Smooth muscle cell (in vitro differentiated cells): ENCODE data around the gene TMEM212. TPM values are rescaled to one million over a fixed set of nuclear protein-coding genes. Genes with fewer than 3 reads are reported as not detected.

Experiments used
- DNase-seq: peaks from one replicate; lab custom pipeline; 2025; ENCODE audit not compliant: unreplicated experiment; lab: John Stamatoyannopoulos, UW
- H2AFZ ChIP-seq: fragments of 200-600 bp; sonication (generic); 2 replicates; pipeline ENCODE4 v1.6.0; 2016; ENCODE audit warnings: antibody characterized with exemption, low read depth, mild to moderate bottlenecking
- H3F3A ChIP-seq: fragments of 200-600 bp; sonication (generic); 2 replicates; pipeline ENCODE4 v1.6.0; 2017; ENCODE audit warnings: antibody characterized with exemption, low read depth
- H3K27ac ChIP-seq: fragments of 200-600 bp; sonication (generic); 2 replicates; pipeline ENCODE4 v1.5.1; 2016; ENCODE audit warnings: low read depth, mild to moderate bottlenecking
- H3K27me3 ChIP-seq: fragments of 200-600 bp; sonication (generic); 2 replicates; pipeline ENCODE4 v1.6.1; 2016; ENCODE audit warnings: low read depth, mild to moderate bottlenecking
- H3K36me3 ChIP-seq: fragments of 200-600 bp; sonication (generic); 2 replicates; pipeline ENCODE4 v1.5.1; 2016; ENCODE audit warnings: low read depth
- H3K4me1 ChIP-seq: fragments of 200-600 bp; sonication (generic); 2 replicates; pipeline ENCODE4 v1.5.1; 2016; ENCODE audit warnings: low read depth
- H3K4me2 ChIP-seq: fragments of 200-600 bp; sonication (generic); 2 replicates; pipeline ENCODE4 v1.6.0; 2016; ENCODE audit warnings: mild to moderate bottlenecking
- H3K4me3 ChIP-seq: fragments of 200-600 bp; sonication (generic); 2 replicates; pipeline ENCODE4 v1.5.1; 2016; ENCODE audit warnings: mild to moderate bottlenecking
- H3K79me2 ChIP-seq: fragments of 200-600 bp; sonication (generic); 2 replicates; pipeline ENCODE4 v1.6.0; 2016; ENCODE audit warnings: low read depth, mild to moderate bottlenecking
- H3K9ac ChIP-seq: fragments of 200-600 bp; sonication (generic); 2 replicates; pipeline ENCODE4 v1.6.0; 2016; ENCODE audit warnings: low read depth
- H3K9me3 ChIP-seq: fragments of 200-600 bp; sonication (generic); replicated peaks from 2 replicates; pipeline ENCODE4 v1.5.1; 2016; ENCODE audit warnings: low read depth
- H4K20me1 ChIP-seq: fragments of 200-600 bp; sonication (generic); 2 replicates; pipeline ENCODE4 v1.6.0; 2016; ENCODE audit warnings: low read depth
- CTCF ChIP-seq: fragments of 200-600 bp; sonication (generic); IDR thresholded peaks from 2 replicates; pipeline ENCODE4 v1.5.1; 2017; ENCODE audit warnings: borderline replicate concordance, mild to moderate bottlenecking, antibody characterized with exemption; ENCODE audit not compliant: insufficient read depth, poor library complexity, severe bottlenecking
- WGBS: methylation state at CpG from one replicate; pipeline ENCODE4 v1.1.7; 2016; ENCODE audit warnings: low lambda C conversion rate; 5-methylcytosine and 5-hydroxymethylcytosine counted together
- polyA plus RNA-seq: library from polyadenylated mRNA; unstranded; fragments of >200 nt; fragmentation: Nextera tagmentation; extraction: Ambion mirVana; gene quantifications from 2 replicates; pipeline ENCODE4 v1.2.1, GENCODE V29; 2016
- total RNA-seq: library from RNA; depleted of rRNA; stranded (reverse); fragments of >200 nt; gene quantifications from 2 replicates; pipeline ENCODE4 v1.2.3, GENCODE V29; 2014

Gene TMEM212
- total and polyA plus RNA-seq, 2 experiments from 2014 or later, result not detected

- Histone ChIP-seq H3K4me2 (peak overlapping the region; percentile 42), H2AFZ (peak overlapping the region; percentile 73)
- DNase-seq, result no peak
Measured at GRCh38 chr3:171850320-171850959, 7.3 kb downstream of the TMEM212 start.

GRCh38 chr3:171850960-171851659 lies 8.0 kb downstream of the TMEM212 start:
- H4K20me1 ChIP-seq, result no peaks in the 10 kb centered on the region
- no peak for TF ChIP-seq CTCF
- H3K4me3 ChIP-seq, result no peak overlapping the region
- H3K27ac ChIP-seq, result peak overlapping the region; percentile 79
- no peaks in the 10 kb centered on the region for H3K27me3 ChIP-seq
- peak overlapping the region; percentile 25 for H3K9ac ChIP-seq
- peak overlapping the region; percentile 42 for H3K4me2 ChIP-seq
- no peaks in the 10 kb centered on the region for H3K79me2 ChIP-seq
- no peaks in the 10 kb centered on the region for H3K36me3 ChIP-seq
- peaks cover 8% of the 10 kb centered on the region for H3K4me1 ChIP-seq
- H2AFZ ChIP-seq, result peak overlapping the region; percentile 73
- H3K9me3 ChIP-seq, result peaks cover 5% of the 10 kb centered on the region
- 67% methylated on average over 6 of the region's 6 CpGs for WGBS
- peaks cover 18% of the 10 kb centered on the region for H3F3A ChIP-seq
- no peak for DNase-seq

More at GRCh38 chr3:171850320-171850959, 7.3 kb downstream of the TMEM212 start:
- peaks cover 18% of the 10 kb centered on the region for H3F3A ChIP-seq
- H4K20me1 ChIP-seq, result no peaks in the 10 kb centered on the region
- peaks cover 8% of the 10 kb centered on the region for H3K4me1 ChIP-seq
- peak overlapping the region; percentile 79 for H3K27ac ChIP-seq
- H3K27me3 ChIP-seq, result no peaks in the 10 kb centered on the region
- H3K4me3 ChIP-seq, result no peak overlapping the region
- no peak overlapping the region for H3K9ac ChIP-seq
- H3K79me2 ChIP-seq, result no peaks in the 10 kb centered on the region
- H3K36me3 ChIP-seq, result no peaks in the 10 kb centered on the region
- H3K9me3 ChIP-seq, result peaks cover 5% of the 10 kb centered on the region
- 62% methylated on average over 6 of the region's 6 CpGs for WGBS
- TF ChIP-seq CTCF, result no peak

GRCh38 chr3:171851660-171852058 lies 8.5 kb downstream of the TMEM212 start:
- H4K20me1 ChIP-seq, result no peaks in the 10 kb centered on the region
- H3F3A ChIP-seq, result peaks cover 18% of the 10 kb centered on the region
- H3K4me2 ChIP-seq, result peak overlapping the region; percentile 42
- no peak overlapping the region for H3K9ac ChIP-seq
- no peaks in the 10 kb centered on the region for H3K27me3 ChIP-seq
- no peak overlapping the region for H3K4me3 ChIP-seq
- TF ChIP-seq CTCF, result no peak
- 41% methylated on average over 5 of the region's 5 CpGs for WGBS
- peak overlapping the region; percentile 79 for H3K27ac ChIP-seq
- peaks cover 8% of the 10 kb centered on the region for H3K4me1 ChIP-seq
- no peak overlapping the region for H2AFZ ChIP-seq
- DNase-seq, result no peak
- H3K79me2 ChIP-seq, result no peaks in the 10 kb centered on the region
- no peaks in the 10 kb centered on the region for H3K36me3 ChIP-seq
- H3K9me3 ChIP-seq, result peaks cover 5% of the 10 kb centered on the region
